ENCODE results near the gene BCL3. TPM values are rescaled to one million over a fixed set of nuclear protein-coding genes. Genes with fewer than 3 reads are reported as not detected.
"Not testable (repeated sequence)": the region's sequence is repeated elsewhere in the genome, so short reads cannot be mapped to it uniquely, and the experiment has no call there.

BCL3 gene
- total RNA-seq, 1 donor from 2014 or later, result not detected

DNA sequence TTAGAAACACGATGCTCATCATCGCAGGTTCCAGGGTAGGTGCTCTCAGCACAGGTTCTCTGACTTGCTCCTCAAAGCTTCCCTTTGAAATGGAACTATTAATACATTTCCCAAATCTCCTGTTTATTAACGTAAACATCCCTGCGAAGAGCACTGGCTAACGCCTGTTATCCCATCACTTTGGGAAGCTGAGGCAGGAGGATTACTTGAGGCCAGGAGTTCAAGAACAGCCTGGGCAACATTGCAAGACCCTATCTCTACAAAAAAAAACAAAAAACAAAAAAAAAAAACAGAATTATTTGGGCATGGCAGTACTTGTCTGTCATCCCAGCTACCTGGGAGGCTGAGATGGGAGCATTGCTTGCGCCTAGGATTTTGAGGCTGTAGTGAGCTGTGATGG lies 30.9 kb upstream of the BCL3 start:
- no peak overlapping the region for H3K4me2 ChIP-seq
- Mint-ChIP-seq H3K4me1 (peaks cover 12% of the 10 kb centered on the region), H3K4me3 (no peak overlapping the region), H3K27me3 (ENCODE audit: insufficient read depth, low read depth) (peaks cover 15% of the 10 kb centered on the region), H3K9me3 (no peaks in the 10 kb centered on the region), H3K36me3 (no peaks in the 10 kb centered on the region), H3K27ac (no peak overlapping the region)
- H4K20me1 ChIP-seq (ENCODE audit: low read depth), result no peaks in the 10 kb centered on the region
- peaks cover 5% of the 10 kb centered on the region for H3K4me1 ChIP-seq
- H3K4me3 ChIP-seq, result no peak overlapping the region
- no peaks in the 10 kb centered on the region for H3K79me2 ChIP-seq (ENCODE audit: low read depth)
- H3F3A ChIP-seq (ENCODE audit: low read depth), result no peaks in the 10 kb centered on the region
- no peaks in the 10 kb centered on the region for H3K36me3 ChIP-seq
- TF ChIP-seq EZH2phosphoT487 (IDR thresholded peaks at IDR 0.05), result no peak
- TF ChIP-seq EZH2 (IDR thresholded peaks at IDR 0.05), result no peak
- TF ChIP-seq, protein P1, sequence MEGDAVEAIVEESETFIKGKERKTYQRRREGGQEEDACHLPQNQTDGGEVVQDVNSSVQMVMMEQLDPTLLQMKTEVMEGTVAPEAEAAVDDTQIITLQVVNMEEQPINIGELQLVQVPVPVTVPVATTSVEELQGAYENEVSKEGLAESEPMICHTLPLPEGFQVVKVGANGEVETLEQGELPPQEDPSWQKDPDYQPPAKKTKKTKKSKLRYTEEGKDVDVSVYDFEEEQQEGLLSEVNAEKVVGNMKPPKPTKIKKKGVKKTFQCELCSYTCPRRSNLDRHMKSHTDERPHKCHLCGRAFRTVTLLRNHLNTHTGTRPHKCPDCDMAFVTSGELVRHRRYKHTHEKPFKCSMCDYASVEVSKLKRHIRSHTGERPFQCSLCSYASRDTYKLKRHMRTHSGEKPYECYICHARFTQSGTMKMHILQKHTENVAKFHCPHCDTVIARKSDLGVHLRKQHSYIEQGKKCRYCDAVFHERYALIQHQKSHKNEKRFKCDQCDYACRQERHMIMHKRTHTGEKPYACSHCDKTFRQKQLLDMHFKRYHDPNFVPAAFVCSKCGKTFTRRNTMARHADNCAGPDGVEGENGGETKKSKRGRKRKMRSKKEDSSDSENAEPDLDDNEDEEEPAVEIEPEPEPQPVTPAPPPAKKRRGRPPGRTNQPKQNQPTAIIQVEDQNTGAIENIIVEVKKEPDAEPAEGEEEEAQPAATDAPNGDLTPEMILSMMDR (IDR thresholded peaks at IDR 0.05), result no peak
- no peak overlapping the region for H3K9ac ChIP-seq
- no peaks in the 10 kb centered on the region for H3K27me3 ChIP-seq
- no peak for DNase-seq (ENCODE audit: low spot score)
- no peak overlapping the region for H3K27ac ChIP-seq
- H3K9me3 ChIP-seq (ENCODE audit: low read depth), result no peaks in the 10 kb centered on the region
- no peak overlapping the region for H2AFZ ChIP-seq (replicated peaks)

DNA sequence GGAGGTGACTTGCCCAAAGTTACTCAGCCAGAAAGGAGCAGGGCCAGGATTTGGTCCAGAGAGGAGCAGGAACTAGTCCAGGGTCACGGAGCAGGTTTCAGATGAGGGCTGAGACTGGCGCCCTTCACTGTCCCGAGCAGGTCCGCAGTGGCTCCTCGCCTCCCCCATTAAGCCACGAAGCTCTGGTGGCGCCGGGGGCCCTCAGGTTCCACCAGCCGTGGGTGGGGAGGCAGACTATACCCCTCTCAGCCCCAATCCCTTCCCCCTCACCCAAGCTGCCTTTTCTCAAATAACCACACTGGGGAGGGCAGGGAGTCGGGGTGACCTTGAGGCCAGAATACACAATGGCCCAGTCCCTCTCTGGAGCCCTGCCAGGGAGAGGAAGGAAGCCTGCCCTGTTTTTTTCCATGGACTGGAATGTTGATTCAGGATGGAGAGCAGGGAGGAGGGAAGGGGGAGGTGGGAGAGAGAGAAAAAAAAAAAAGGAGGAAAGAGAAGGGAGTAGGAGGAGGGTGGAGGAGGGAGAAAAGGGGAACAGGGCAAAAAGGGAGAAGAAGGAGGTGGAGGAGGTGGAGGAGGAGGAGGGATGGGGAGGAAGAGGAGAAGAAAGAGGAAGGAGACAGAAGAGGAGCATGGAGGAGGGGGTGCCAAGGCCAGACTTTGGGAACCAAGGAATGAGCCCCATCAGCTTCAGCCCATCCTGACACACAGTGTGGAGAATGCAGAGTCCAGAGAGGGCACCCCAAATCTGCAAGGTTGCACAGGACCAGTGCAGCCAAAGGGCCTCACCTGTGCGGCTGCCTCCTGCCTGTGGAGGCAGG lies 29.9 kb upstream of the BCL3 start:
- DNase-seq (ENCODE audit: low spot score), result peak; percentile 55
- peaks cover 5% of the 10 kb centered on the region for H3K4me1 ChIP-seq
- H3K79me2 ChIP-seq (ENCODE audit: low read depth), result no peaks in the 10 kb centered on the region
- no peaks in the 10 kb centered on the region for H4K20me1 ChIP-seq (ENCODE audit: low read depth)
- no peaks in the 10 kb centered on the region for H3K9me3 Mint-ChIP-seq
- H3K4me2 ChIP-seq, result peak overlapping the region; percentile 31
- H3K27me3 Mint-ChIP-seq (ENCODE audit: insufficient read depth, low read depth), result peaks cover 15% of the 10 kb centered on the region
- H3K4me3 Mint-ChIP-seq, result no peak overlapping the region
- TF ChIP-seq EZH2 (IDR thresholded peaks at IDR 0.05), result no peak
- TF ChIP-seq, protein P1 (IDR thresholded peaks at IDR 0.05), result no peak
- TF ChIP-seq EZH2phosphoT487 (IDR thresholded peaks at IDR 0.05), result no peak
- peak overlapping the region; percentile 9 for H2AFZ ChIP-seq (replicated peaks)
- H3K4me3 ChIP-seq, result no peak overlapping the region
- H3K9ac ChIP-seq, result no peak overlapping the region
- H3K36me3 Mint-ChIP-seq, result no peaks in the 10 kb centered on the region
- H3K27ac Mint-ChIP-seq, result peak overlapping the region; percentile 48
- no peaks in the 10 kb centered on the region for H3F3A ChIP-seq (ENCODE audit: low read depth)
- no peaks in the 10 kb centered on the region for H3K9me3 ChIP-seq (ENCODE audit: low read depth)
- H3K27ac ChIP-seq, result no peak overlapping the region
- H3K27me3 ChIP-seq, result no peaks in the 10 kb centered on the region
- H3K4me1 Mint-ChIP-seq, result peaks cover 12% of the 10 kb centered on the region
- no peaks in the 10 kb centered on the region for H3K36me3 ChIP-seq

DNA sequence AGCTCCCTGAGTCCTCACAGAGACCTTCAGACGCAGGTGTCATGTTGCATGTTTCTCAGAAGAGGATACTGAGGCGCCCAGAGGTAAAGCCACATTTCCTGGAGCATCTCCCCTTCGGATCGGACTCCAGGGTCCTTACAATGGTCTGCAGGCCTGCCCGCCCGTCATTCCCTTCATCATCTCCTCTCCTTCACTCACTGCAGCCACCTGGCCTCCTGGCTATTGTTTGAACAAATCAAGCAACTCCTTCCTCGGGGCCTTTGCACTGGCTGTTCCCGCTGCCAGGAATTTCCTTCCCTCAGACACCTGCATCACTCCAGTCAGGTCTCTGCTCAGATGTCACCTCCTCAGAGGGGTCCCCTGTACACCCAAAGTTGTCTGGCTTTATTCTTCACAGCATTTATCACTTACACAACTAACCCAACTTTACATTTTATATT lies 29.2 kb upstream of the BCL3 start:
- TF ChIP-seq EZH2 (IDR thresholded peaks at IDR 0.05), result no peak
- TF ChIP-seq, protein P1 (IDR thresholded peaks at IDR 0.05), result no peak
- TF ChIP-seq EZH2phosphoT487 (IDR thresholded peaks at IDR 0.05), result no peak
- H3K27me3 ChIP-seq, result no peaks in the 10 kb centered on the region
- H3K27ac Mint-ChIP-seq, result peak overlapping the region; percentile 72
- no peak overlapping the region for H3K4me3 Mint-ChIP-seq
- H4K20me1 ChIP-seq (ENCODE audit: low read depth), result no peaks in the 10 kb centered on the region
- DNase-seq (ENCODE audit: low spot score), result no peak
- no peaks in the 10 kb centered on the region for H3K36me3 ChIP-seq
- peak overlapping the region; percentile 31 for H3K4me2 ChIP-seq
- no peak overlapping the region for H3K27ac ChIP-seq
- H3K9me3 Mint-ChIP-seq, result no peaks in the 10 kb centered on the region
- H2AFZ ChIP-seq (replicated peaks), result no peak overlapping the region
- no peaks in the 10 kb centered on the region for H3F3A ChIP-seq (ENCODE audit: low read depth)
- H3K27me3 Mint-ChIP-seq (ENCODE audit: insufficient read depth, low read depth), result peaks cover 15% of the 10 kb centered on the region
- H3K4me1 Mint-ChIP-seq, result peaks cover 12% of the 10 kb centered on the region
- no peak overlapping the region for H3K4me3 ChIP-seq
- peaks cover 5% of the 10 kb centered on the region for H3K4me1 ChIP-seq
- H3K9ac ChIP-seq, result no peak overlapping the region
- no peaks in the 10 kb centered on the region for H3K36me3 Mint-ChIP-seq
- no peaks in the 10 kb centered on the region for H3K9me3 ChIP-seq (ENCODE audit: low read depth)
- no peaks in the 10 kb centered on the region for H3K79me2 ChIP-seq (ENCODE audit: low read depth)

DNA sequence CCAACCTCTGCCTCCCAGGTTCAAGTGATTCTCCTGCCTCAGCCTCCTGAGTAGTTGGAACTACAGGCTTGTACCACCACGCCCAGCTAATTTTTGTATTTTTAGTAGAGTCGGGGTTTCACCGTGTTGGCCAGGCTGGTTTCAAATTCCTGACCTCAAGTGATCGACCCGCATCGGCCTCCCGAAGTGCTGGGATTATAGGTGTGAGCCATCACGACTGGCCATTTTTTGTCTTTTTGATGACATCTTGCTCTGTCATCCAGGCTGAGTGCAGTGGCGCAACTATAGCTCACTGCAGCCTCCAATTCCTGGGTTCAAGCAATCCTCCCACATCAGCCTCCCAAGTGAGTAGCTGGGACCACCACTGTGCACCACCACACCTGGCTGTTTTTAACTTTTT lies 28.1 kb upstream of the BCL3 start:
- not testable (repeated sequence) for H3K27me3 ChIP-seq; DNase-seq (ENCODE audit: low spot score); H3K27me3 Mint-ChIP-seq (ENCODE audit: insufficient read depth, low read depth); H3K4me3 Mint-ChIP-seq; H3K27ac ChIP-seq; H2AFZ ChIP-seq (replicated peaks); H3K4me3 ChIP-seq; H3K79me2 ChIP-seq (ENCODE audit: low read depth); H3K9me3 Mint-ChIP-seq; H4K20me1 ChIP-seq (ENCODE audit: low read depth); H3K36me3 ChIP-seq; H3K36me3 Mint-ChIP-seq; H3K27ac Mint-ChIP-seq; H3K4me1 ChIP-seq; H3K9ac ChIP-seq; H3K9me3 ChIP-seq (ENCODE audit: low read depth); H3K4me2 ChIP-seq; H3F3A ChIP-seq (ENCODE audit: low read depth)
- H3K4me1 Mint-ChIP-seq, result peaks cover 12% of the 10 kb centered on the region
